Panc1 (cell line): Measurements from ENCODE around the gene ZGRF1. TPM values are rescaled to one million over a fixed set of nuclear protein-coding genes. Genes with fewer than 3 reads are reported as not detected.

Experiments used
- ATAC-seq: fragments of 200-7000 bp; cut with Tn5 transposase; 2 replicates; pipeline ENCODE4 v1.9.1; 2020; ENCODE audit warnings: mild to moderate bottlenecking, moderate library complexity
- BruUV-seq: library from RNA; stranded (reverse); fragments of 400-500 nt; replicated peaks from 2 replicates; lab custom pipeline; 2021; lab: Mats Ljungman, UMichigan
- CTCF ChIA-PET: fragments of 300-600 bp; sonication (Branson Sonifier 250); formaldehyde crosslinking; loops from one replicate; lab custom pipeline; 2022; ENCODE audit warnings: antibody characterized with exemption; lab: Charles Lee
- POLR2A ChIA-PET: fragments of 300-600 bp; sonication (Branson Sonifier 250); formaldehyde crosslinking; loops from one replicate; lab custom pipeline; 2022; ENCODE audit warnings: antibody characterized with exemption; lab: Charles Lee
- DNase-seq: peaks from one replicate; pipeline ENCODE4 v3.0.0-alpha.2; 2010; ENCODE audit warnings: low read depth, low spot score
- H3K27ac ChIP-seq: 2 replicates; pipeline ENCODE4 v1.5.1; 2011; ENCODE audit warnings: mild to moderate bottlenecking, low read length, inconsistent platforms
- H3K27me3 ChIP-seq: fragments of 200-500 bp; sonication (Bioruptor generic); 2 replicates; pipeline ENCODE4 v1.6.0; 2014; ENCODE audit warnings: low read length, inconsistent platforms; ENCODE audit not compliant: control insufficient read depth, insufficient read depth
- H3K36me3 ChIP-seq: fragments of 200-500 bp; sonication (Bioruptor generic); 2 replicates; pipeline ENCODE4 v1.5.1; 2014; ENCODE audit warnings: inconsistent platforms, mild to moderate bottlenecking, low read length, moderate library complexity; ENCODE audit not compliant: control insufficient read depth, insufficient read depth
- H3K4me1 ChIP-seq: 2 replicates; pipeline ENCODE4 v1.5.1; 2011; ENCODE audit warnings: inconsistent platforms, mild to moderate bottlenecking, low read length, moderate library complexity; ENCODE audit not compliant: control insufficient read depth, insufficient read depth
- H3K4me3 ChIP-seq, 2 experiments: 2 replicates each; pipeline ENCODE4 v1.5.1; 2011 to 2012; ENCODE audit warnings: low read depth in 2 of 2, low read length in 2 of 2, mild to moderate bottlenecking in 2 of 2, inconsistent platforms in 1 of 2, moderate library complexity in 1 of 2
- H3K9me3 ChIP-seq: fragments of 200-500 bp; sonication (Bioruptor generic); 2 replicates; pipeline ENCODE4 v1.5.1; 2014; ENCODE audit warnings: low read depth, mild to moderate bottlenecking, inconsistent platforms, low read length, moderate library complexity; ENCODE audit not compliant: control insufficient read depth, insufficient read depth
- CTCF ChIP-seq: fragments of 450-650 bp; IDR thresholded peaks from 2 replicates; pipeline ENCODE4 v1.5.1; 2017; ENCODE audit warnings: mild to moderate bottlenecking
- POLR2AphosphoS5 ChIP-seq: IDR thresholded peaks from 2 replicates; pipeline ENCODE4 v1.6.1; 2012; ENCODE audit warnings: mild to moderate bottlenecking, low read depth, low read length, moderate library complexity
- REST ChIP-seq, 2 experiments: IDR thresholded peaks; 2 replicates each; pipeline ENCODE4 v1.6.1; 2011 to 2012; ENCODE audit warnings: low read depth in 2 of 2, control low read depth in 1 of 2, low read length in 1 of 2, mild to moderate bottlenecking in 1 of 2, moderate library complexity in 1 of 2; ENCODE audit not compliant: insufficient read depth in 1 of 2
- SIN3A ChIP-seq: IDR thresholded peaks from 2 replicates; pipeline ENCODE4 v1.6.1; 2012; ENCODE audit warnings: low read depth, mild to moderate bottlenecking, low read length, moderate library complexity, borderline replicate concordance; ENCODE audit not compliant: insufficient read depth
- TCF7L2 ChIP-seq: IDR thresholded peaks from 2 replicates; pipeline ENCODE4 v1.6.1; 2011; ENCODE audit warnings: mild to moderate bottlenecking, low read depth, low read length, inconsistent platforms
- in situ Hi-C: cut with HindIII; loops from 2 replicates; pipeline ENCODE4 v1.10.0; 2016; ENCODE audit warnings: low sequenced_read_pairs, low pct_unique_long_range_greater_than_20kb
- intact Hi-C: fragments of 100-400 bp; cut with micrococcal nuclease; formaldehyde crosslinking; loops from one replicate; pipeline ENCODE4 v1.10.0; 2022; ENCODE audit not compliant: unreplicated experiment
- total RNA-seq: library from RNA; stranded (reverse); gene quantifications from one replicate; pipeline ENCODE4 v1.2.1, GENCODE V29; 2021; ENCODE audit not compliant: unreplicated experiment

The ZGRF1 gene
- total RNA-seq, 1 experiment from 2014 or later: 7.4 TPM

- ChIA-PET CTCF (no interaction called here), POLR2A (no interaction called here)
- ATAC-seq (no peak), DNase-seq (no peak)
- in situ Hi-C loops (no loop called here), intact Hi-C loops (no loop called here)
- no peaks in the 10 kb centered on the region for H3K4me1 ChIP-seq
- no TSS peak for BruUV-seq
- no peaks in the 10 kb centered on the region for H3K9me3 ChIP-seq
- no peak overlapping the region for H3K27ac ChIP-seq
- no peaks in the 10 kb centered on the region for H3K27me3 ChIP-seq
- H3K36me3 ChIP-seq: no peaks in the 10 kb centered on the region
- H3K4me3 ChIP-seq: no peak overlapping the region
- TF ChIP-seq TCF7L2: no peak
- no peak for TF ChIP-seq SIN3A
- TF ChIP-seq REST (IDR thresholded peaks at IDR 0.05; ENCODE audit: insufficient read depth in 1 of 2, low read depth in 2 of 2, low read length in 1 of 2): no peak
- no peak for TF ChIP-seq CTCF
- no peak for TF ChIP-seq POLR2AphosphoS5
Observed at GRCh38 chr4:112540695-112541094, 96.0 kb downstream of the ZGRF1 start.

- H3K4me1 ChIP-seq: no peaks in the 10 kb centered on the region
- no TSS peak for BruUV-seq
- no peak for ATAC-seq
- no peaks in the 10 kb centered on the region for H3K36me3 ChIP-seq
- no peak overlapping the region for H3K27ac ChIP-seq
- POLR2A ChIA-PET: no interaction called here
- H3K27me3 ChIP-seq: no peaks in the 10 kb centered on the region
- H3K9me3 ChIP-seq: no peaks in the 10 kb centered on the region
- no peak for DNase-seq
- intact Hi-C loops (no loop called here), in situ Hi-C loops (no loop called here)
- TF ChIP-seq TCF7L2 (no peak), REST (IDR thresholded peaks at IDR 0.05; ENCODE audit: insufficient read depth in 1 of 2, low read depth in 2 of 2, low read length in 1 of 2) (no peak), POLR2AphosphoS5 (no peak), CTCF (no peak), SIN3A (no peak)
- CTCF ChIA-PET: no interaction called here
- no peak overlapping the region for H3K4me3 ChIP-seq
Observed at GRCh38 chr4:112536123-112536522, 100.6 kb downstream of the ZGRF1 start.
